Naive thymus-derived CD4-positive, alpha-beta T cell (primary cell): ENCODE data around the gene ZNF791. TPM values are rescaled to one million over a fixed set of nuclear protein-coding genes. Genes with fewer than 3 reads are reported as not detected.

ENCODE experiments used
- ATAC-seq: fragments of 150-1000 bp; cut with Tn5 transposase; 2 replicates; pipeline ENCODE4 v1.10.0; 2021; ENCODE audit warnings: mild to moderate bottlenecking, moderate library complexity
- CTCF ChIA-PET: fragments of 350-600 bp; sonication (Branson Sonifier 250); formaldehyde crosslinking; loops from one replicate; lab custom pipeline; 2021; ENCODE audit warnings: antibody characterized with exemption; lab: Charles Lee
- POLR2A ChIA-PET: fragments of 350-600 bp; sonication (Branson Sonifier 250); formaldehyde crosslinking; loops from one replicate; lab custom pipeline; 2021; ENCODE audit warnings: antibody characterized with exemption, inconsistent platforms; lab: Charles Lee
- DNase-seq, 9 donors: peaks; one replicate each; pipeline versions ENCODE4 v3.0.0 to v3.0.0-alpha.2; 2020 to 2022; ENCODE audit warnings: mixed read lengths in 1 of 9
- H3K27ac ChIP-seq: one replicate; pipeline ENCODE4 v1.7.0; 2013; ENCODE audit warnings: mild to moderate bottlenecking, low read depth, low read length, moderate library complexity
- H3K27me3 ChIP-seq, 2 donors: one replicate each; pipeline ENCODE4 v1.7.0; 2013; ENCODE audit warnings: low read length in 2 of 2, mild to moderate bottlenecking in 2 of 2, moderate library complexity in 2 of 2; ENCODE audit not compliant: control insufficient read depth in 2 of 2, insufficient read depth in 2 of 2
- H3K36me3 ChIP-seq, 3 experiments: 1 replicate in 2 of 3; 2 replicates in 1 of 3; pipeline ENCODE4 v1.7.0; 2013; ENCODE audit warnings: low read length in 3 of 3, mild to moderate bottlenecking in 3 of 3, moderate library complexity in 1 of 3; ENCODE audit not compliant: insufficient read depth in 3 of 3, control insufficient read depth in 2 of 3
- H3K4me1 ChIP-seq, 2 donors: one replicate each; pipeline ENCODE4 v1.7.0; 2013; ENCODE audit warnings: low read length in 2 of 2, mild to moderate bottlenecking in 2 of 2, moderate library complexity in 1 of 2; ENCODE audit not compliant: control insufficient read depth in 2 of 2, insufficient read depth in 2 of 2
- H3K4me3 ChIP-seq: 2 replicates; pipeline ENCODE4 v1.7.0; 2013; ENCODE audit warnings: mild to moderate bottlenecking, low read length
- H3K9me3 ChIP-seq, 3 experiments: 1 replicate in 2 of 3; 2 replicates in 1 of 3; pipeline ENCODE4 v1.7.0; 2013; ENCODE audit warnings: low read length in 3 of 3; ENCODE audit not compliant: control insufficient read depth in 2 of 3
- H3K27ac Mint-ChIP-seq, 9 donors: one replicate each; pipeline ENCODE4 v1.8.0; 2020 to 2022; ENCODE audit warnings: mixed read lengths in 9 of 9, mild to moderate bottlenecking in 8 of 9, moderate library complexity in 5 of 9, inconsistent platforms in 2 of 9
- H3K27me3 Mint-ChIP-seq, 5 donors: one replicate each; pipeline ENCODE4 v1.8.0; 2021 to 2022; ENCODE audit warnings: mixed read lengths in 5 of 5, mild to moderate bottlenecking in 1 of 5
- H3K36me3 Mint-ChIP-seq, 5 donors: one replicate each; pipeline ENCODE4 v1.8.0; 2020 to 2022; ENCODE audit warnings: mixed read lengths in 5 of 5, mild to moderate bottlenecking in 3 of 5, inconsistent platforms in 1 of 5
- H3K4me1 Mint-ChIP-seq, 7 donors: one replicate each; pipeline ENCODE4 v1.8.0; 2020 to 2022; ENCODE audit warnings: mixed read lengths in 7 of 7, mild to moderate bottlenecking in 3 of 7, inconsistent platforms in 1 of 7
- H3K4me3 Mint-ChIP-seq, 10 donors: one replicate each; pipeline ENCODE4 v1.8.0; 2020 to 2022; ENCODE audit warnings: mild to moderate bottlenecking in 10 of 10, mixed read lengths in 10 of 10, moderate library complexity in 6 of 10, inconsistent platforms in 2 of 10
- H3K9me3 Mint-ChIP-seq, 11 donors: one replicate each; pipeline ENCODE4 v1.8.0; 2020 to 2022; ENCODE audit warnings: mixed read lengths in 11 of 11, mild to moderate bottlenecking in 4 of 11, inconsistent platforms in 1 of 11, moderate library complexity in 1 of 11
- intact Hi-C, 2 donors: fragments of 100-400 bp; cut with micrococcal nuclease; formaldehyde crosslinking; loops; one replicate each; pipeline ENCODE4 v1.15.1; 2023
- polyA plus RNA-seq, 2 donors: library from polyadenylated mRNA; unstranded; fragments of 300-500 nt; fragmentation: Illumina TruSeq; gene quantifications; one replicate each; pipeline ENCODE4 v1.2.3, GENCODE V29; 2021
- total RNA-seq, 6 experiments: library from RNA in 5 of 6; stranded (reverse) in 5 of 6; gene quantifications; 1 replicate in 5 of 6; 2 replicates in 1 of 6; pipeline ENCODE4 v1.2.3 and lab custom pipeline; 2021 to 2026

Gene ZNF791
- total and polyA plus RNA-seq, 7 experiments from 2014 or later: 12.6 to 53.3 (median 37.4) TPM

DNA sequence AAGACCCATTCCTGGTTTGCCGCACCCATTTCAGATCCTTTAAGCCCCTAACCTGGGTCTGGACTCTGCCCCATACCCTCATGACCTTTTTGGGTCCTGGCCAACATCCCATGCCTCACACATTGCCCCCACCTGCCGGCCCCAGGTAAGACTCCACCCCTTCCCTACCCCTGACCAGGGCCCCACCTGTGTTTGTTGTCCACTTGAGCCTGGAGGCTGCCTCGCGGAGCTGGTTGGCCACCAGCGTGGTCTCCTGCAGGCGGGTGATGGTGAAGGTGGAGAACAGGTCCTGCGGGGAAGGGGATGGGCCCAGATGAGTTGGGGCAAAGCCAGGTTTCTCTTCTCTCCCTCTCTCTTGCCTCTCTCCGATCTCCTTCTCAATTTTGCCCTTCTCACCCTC, 36.3 kb downstream of the ZNF791 start:
- no peak overlapping the region for H3K27ac ChIP-seq
- no peak overlapping the region for H3K4me3 Mint-ChIP-seq
- ATAC-seq (no peak), DNase-seq (no peak)
- H3K9me3 Mint-ChIP-seq: no peaks in the 10 kb centered on the region
- peaks cover 0 to 11% (median 0%) of the 10 kb centered on the region in 7 donors for H3K4me1 Mint-ChIP-seq
- peak overlapping the region in 4 of 9 donors; percentile 19 to 49 (median 25) for H3K27ac Mint-ChIP-seq
- ChIA-PET POLR2A (no interaction called here), CTCF (no interaction called here)
- intact Hi-C loops: no loop called here
- H3K4me1 ChIP-seq: no peaks in the 10 kb centered on the region
- no peaks in the 10 kb centered on the region for H3K9me3 ChIP-seq
- no peaks in the 10 kb centered on the region for H3K27me3 ChIP-seq
- H3K4me3 ChIP-seq: no peak overlapping the region
- H3K36me3 ChIP-seq: peaks cover 0 to 16% (median 0%) of the 10 kb centered on the region in 3 experiments
- H3K36me3 Mint-ChIP-seq: peaks cover 0 to 25% (median 3%) of the 10 kb centered on the region in 5 donors
- H3K27me3 Mint-ChIP-seq: no peaks in the 10 kb centered on the region

DNA sequence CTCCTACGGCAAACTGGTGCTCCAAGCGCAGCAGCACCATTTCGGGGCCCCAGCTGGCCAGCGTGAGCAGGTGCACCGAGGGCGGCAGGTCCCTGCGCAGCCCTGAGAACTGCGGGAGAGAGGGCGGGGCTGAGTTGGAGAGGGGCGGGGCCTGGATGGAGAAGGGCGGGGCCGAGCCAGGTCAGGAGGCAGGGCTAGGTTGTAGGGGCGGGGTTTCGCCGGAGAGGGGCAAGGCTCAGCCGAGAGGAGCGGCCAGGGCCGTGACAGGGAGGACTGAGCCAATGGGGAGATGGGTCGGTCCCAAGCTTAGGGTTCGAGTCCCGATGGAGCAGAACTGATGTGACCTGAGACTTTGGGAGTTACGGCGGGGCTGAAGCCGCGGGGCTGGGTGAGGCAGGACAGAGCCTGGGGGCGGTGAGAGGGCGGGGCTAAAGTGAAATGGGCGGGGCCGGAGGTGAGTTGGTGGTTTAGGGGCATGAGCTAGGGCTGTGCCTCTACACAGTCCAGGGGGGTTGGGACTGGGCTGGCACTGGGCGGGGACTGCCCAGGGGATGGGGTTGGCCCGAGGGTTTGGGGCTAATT, 36.9 kb downstream of the ZNF791 start:
- Mint-ChIP-seq H3K27me3 (no peaks in the 10 kb centered on the region), H3K4me1 (peaks cover 0 to 11% (median 0%) of the 10 kb centered on the region in 7 donors), H3K27ac (peak overlapping the region in 2 of 9 donors; percentile 19 to 28), H3K36me3 (peaks cover 0 to 27% (median 3%) of the 10 kb centered on the region in 5 donors), H3K4me3 (no peak overlapping the region), H3K9me3 (no peaks in the 10 kb centered on the region)
- peak; percentile 88 for ATAC-seq
- H3K27ac ChIP-seq: no peak overlapping the region
- DNase-seq: peak in 1 of 9 donors; percentile 46
- H3K36me3 ChIP-seq: peaks cover 0 to 19% (median 0%) of the 10 kb centered on the region in 3 experiments
- no peaks in the 10 kb centered on the region for H3K27me3 ChIP-seq
- H3K9me3 ChIP-seq: no peaks in the 10 kb centered on the region
- no peaks in the 10 kb centered on the region for H3K4me1 ChIP-seq
- intact Hi-C loops: no loop called here
- H3K4me3 ChIP-seq: no peak overlapping the region
- POLR2A ChIA-PET: no interaction called here
- CTCF ChIA-PET: no interaction called here

DNA sequence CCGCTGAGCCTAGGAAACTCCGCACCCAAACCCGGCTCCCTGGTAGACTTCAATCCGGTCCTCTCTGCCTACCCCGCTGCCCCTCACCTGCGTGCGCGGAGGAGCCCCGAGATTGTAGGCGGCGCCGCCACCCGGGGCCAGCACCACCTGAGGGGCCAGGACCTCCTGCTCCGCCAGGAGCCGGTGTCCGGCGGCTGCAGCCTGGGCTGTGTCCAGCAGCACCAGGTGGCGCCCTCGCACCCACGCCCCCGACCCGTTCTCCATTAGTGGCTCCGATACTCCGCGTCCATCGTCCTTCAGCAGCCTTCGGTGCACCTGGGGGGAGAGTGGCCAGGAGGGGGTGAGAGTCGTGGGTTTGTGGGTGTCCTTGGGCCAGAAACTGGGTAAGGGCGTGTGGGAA, 37.4 kb downstream of the ZNF791 start:
- Mint-ChIP-seq H3K36me3 (peaks cover 0 to 27% (median 3%) of the 10 kb centered on the region in 5 donors), H3K27ac (peak overlapping the region in 1 of 9 donors; percentile 38), H3K9me3 (no peaks in the 10 kb centered on the region), H3K4me3 (no peak overlapping the region), H3K27me3 (no peaks in the 10 kb centered on the region), H3K4me1 (peaks cover 0 to 11% (median 0%) of the 10 kb centered on the region in 7 donors)
- DNase-seq (no peak), ATAC-seq (no peak)
- ChIA-PET CTCF (no interaction called here), POLR2A (interaction anchor here (0.8 kb wide), 1 partner anchor 86 kb away, joined by 4 read pairs; the partner anchor contains the start of gene TRIR)
- Histone ChIP-seq H3K27me3 (no peaks in the 10 kb centered on the region), H3K27ac (no peak overlapping the region), H3K9me3 (no peaks in the 10 kb centered on the region), H3K4me1 (no peaks in the 10 kb centered on the region), H3K36me3 (peaks cover 0 to 19% (median 0%) of the 10 kb centered on the region in 3 experiments), H3K4me3 (no peak overlapping the region)
- intact Hi-C loops: no loop called here

DNA sequence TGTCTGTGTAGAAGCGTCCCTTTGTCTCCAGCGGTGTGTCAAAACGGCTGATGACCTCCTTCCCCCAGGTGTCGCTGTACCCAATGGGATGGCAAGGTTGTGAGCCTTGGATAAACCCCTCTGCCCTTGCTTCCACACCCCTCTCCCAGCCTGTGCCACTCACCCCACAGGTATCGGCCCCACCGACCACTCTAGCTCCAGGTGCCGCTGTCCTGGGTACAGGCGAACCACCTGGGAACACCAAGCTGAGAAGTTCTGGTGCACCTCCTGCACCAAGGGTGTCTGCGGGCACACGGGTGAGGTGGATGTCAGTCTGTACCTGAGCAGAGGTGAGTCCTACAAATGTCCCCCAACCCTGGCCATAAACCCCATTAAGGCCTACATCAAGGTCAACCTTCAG, 39.2 kb downstream of the ZNF791 start:
- Mint-ChIP-seq H3K9me3 (no peaks in the 10 kb centered on the region), H3K36me3 (peaks cover 0 to 30% (median 4%) of the 10 kb centered on the region in 5 donors), H3K27ac (no peak overlapping the region), H3K27me3 (no peaks in the 10 kb centered on the region), H3K4me1 (peaks cover 0 to 11% (median 0%) of the 10 kb centered on the region in 7 donors), H3K4me3 (no peak overlapping the region)
- POLR2A ChIA-PET: no interaction called here
- peaks cover 0 to 20% (median 4%) of the 10 kb centered on the region in 3 experiments for H3K36me3 ChIP-seq
- no peaks in the 10 kb centered on the region for H3K9me3 ChIP-seq
- H3K4me3 ChIP-seq: no peak overlapping the region
- intact Hi-C loops: no loop called here
- CTCF ChIA-PET: no interaction called here
- H3K27me3 ChIP-seq: no peaks in the 10 kb centered on the region
- H3K4me1 ChIP-seq: no peaks in the 10 kb centered on the region
- ATAC-seq (no peak), DNase-seq (no peak)
- no peak overlapping the region for H3K27ac ChIP-seq

DNA sequence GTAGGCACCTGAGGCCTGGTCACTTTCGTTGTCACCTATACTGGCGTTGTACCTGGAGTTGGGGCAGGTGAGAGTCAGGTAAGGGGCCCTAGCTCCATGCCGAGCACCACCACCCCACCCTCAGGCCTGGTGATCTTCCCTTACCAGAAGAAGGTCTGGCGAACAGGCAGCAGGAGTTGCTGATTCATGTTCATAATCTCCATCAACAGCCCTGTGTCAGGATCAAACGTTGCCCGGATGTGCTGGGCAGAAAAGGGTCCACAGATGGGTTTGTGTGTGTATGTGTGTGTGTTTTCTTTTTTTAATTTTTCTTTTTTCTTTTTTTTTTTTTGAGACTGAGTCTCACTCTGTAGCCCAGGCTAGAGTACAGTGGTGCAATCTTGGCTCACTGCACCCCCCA, 41.5 kb downstream of the ZNF791 start:
- H3K4me3 Mint-ChIP-seq: no peak overlapping the region
- H3K36me3 Mint-ChIP-seq: peaks cover 8 to 38% (median 16%) of the 10 kb centered on the region in 5 donors
- H3K4me1 Mint-ChIP-seq: peaks cover 0 to 16% (median 2%) of the 10 kb centered on the region in 7 donors
- ATAC-seq (no peak), DNase-seq (no peak)
- Histone ChIP-seq H3K9me3 (no peaks in the 10 kb centered on the region), H3K27me3 (no peaks in the 10 kb centered on the region), H3K27ac (no peak overlapping the region), H3K4me3 (no peak overlapping the region), H3K4me1 (no peaks in the 10 kb centered on the region), H3K36me3 (peaks cover 5 to 42% (median 9%) of the 10 kb centered on the region in 3 experiments)
- POLR2A ChIA-PET: interaction anchor here (0.6 kb wide), 1 partner anchor 82 kb away, joined by 3 read pairs; no protein-coding TSS in a partner anchor
- no peaks in the 10 kb centered on the region for H3K27me3 Mint-ChIP-seq
- no peak overlapping the region for H3K27ac Mint-ChIP-seq
- CTCF ChIA-PET: no interaction called here
- intact Hi-C loops: no loop called here
- no peaks in the 10 kb centered on the region for H3K9me3 Mint-ChIP-seq

DNA sequence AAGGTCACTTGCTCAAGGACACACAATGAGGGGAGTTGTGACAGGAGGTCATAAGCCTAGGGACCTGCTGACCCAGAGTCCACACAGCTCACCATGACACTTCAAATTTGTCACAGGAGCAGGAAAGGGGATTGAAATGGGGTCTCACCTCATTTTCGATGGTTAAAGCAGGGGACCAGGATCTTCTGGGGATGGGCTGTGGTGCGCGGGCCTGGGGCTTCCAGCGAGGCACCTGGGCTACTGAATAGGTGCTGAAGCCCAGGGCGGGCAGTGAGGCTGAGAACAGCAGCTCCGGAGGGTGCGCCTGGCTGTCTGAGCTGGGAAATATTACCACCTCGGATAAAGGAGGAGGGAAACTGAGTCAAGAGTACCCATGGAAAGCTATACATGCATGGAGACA, 44.8 kb downstream of the ZNF791 start:
- H3K27ac Mint-ChIP-seq: no peak overlapping the region
- no peak for ATAC-seq
- Histone ChIP-seq H3K36me3 (peaks cover 5 to 72% (median 12%) of the 10 kb centered on the region in 3 experiments), H3K4me1 (no peaks in the 10 kb centered on the region), H3K9me3 (no peaks in the 10 kb centered on the region), H3K27me3 (no peaks in the 10 kb centered on the region), H3K27ac (no peak overlapping the region), H3K4me3 (no peak overlapping the region)
- peaks cover 0 to 8% (median 3%) of the 10 kb centered on the region in 7 donors for H3K4me1 Mint-ChIP-seq
- H3K27me3 Mint-ChIP-seq: no peaks in the 10 kb centered on the region
- intact Hi-C loops: no loop called here
- no peak overlapping the region for H3K4me3 Mint-ChIP-seq
- ChIA-PET POLR2A (interaction anchor here (1.2 kb wide), 1 partner anchor 10 kb away, joined by 3 read pairs; no protein-coding TSS in a partner anchor), CTCF (interaction anchor here (0.6 to 1.0 kb wide), 3 partner anchors 16 to 1344 kb away, joined by 3 to 4 read pairs (median 3); no protein-coding TSS in a partner anchor)
- H3K36me3 Mint-ChIP-seq: peaks cover 10 to 46% (median 21%) of the 10 kb centered on the region in 5 donors
- no peaks in the 10 kb centered on the region for H3K9me3 Mint-ChIP-seq
- no peak for DNase-seq
